HG03571 (cell line): ENCODE results near the gene KRT77.
"Not testable (repeated sequence)": the region's sequence is repeated elsewhere in the genome, so short reads cannot be mapped to it uniquely, and the experiment has no call there.

Source experiments
- ATAC-seq: cut with Tn5 transposase; IDR thresholded peaks from one replicate; pipeline ENCODE4 v1.9.1; 2021; ENCODE audit not compliant: unreplicated experiment

KRT77 gene

GRCh38 chr12:52677671-52678070, 25.7 kb downstream of the KRT77 start:
- no peak for ATAC-seq

DNA sequence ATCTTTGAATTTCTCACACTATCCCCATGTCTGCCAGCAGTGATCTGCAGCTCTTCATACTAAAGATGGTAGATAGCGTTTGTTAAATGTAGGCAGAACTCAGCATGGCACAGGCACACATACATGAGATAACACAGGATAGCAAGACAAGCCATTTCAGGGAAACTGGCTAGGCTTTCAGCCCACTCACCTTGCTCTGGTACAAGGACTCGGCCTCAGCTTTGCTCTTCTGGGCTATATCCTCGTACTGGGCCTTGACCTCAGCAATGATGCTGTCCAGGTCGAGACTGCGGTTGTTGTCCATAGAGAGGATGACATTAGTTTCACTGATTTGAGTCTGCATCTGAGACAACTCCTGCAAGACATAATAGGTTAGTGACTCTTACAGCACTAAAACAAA, 26.2 kb downstream of the KRT77 start:
- no peak for ATAC-seq

GRCh38 chr12:52676163-52676562, 27.2 kb downstream of the KRT77 start:
- no peak for ATAC-seq

DNA sequence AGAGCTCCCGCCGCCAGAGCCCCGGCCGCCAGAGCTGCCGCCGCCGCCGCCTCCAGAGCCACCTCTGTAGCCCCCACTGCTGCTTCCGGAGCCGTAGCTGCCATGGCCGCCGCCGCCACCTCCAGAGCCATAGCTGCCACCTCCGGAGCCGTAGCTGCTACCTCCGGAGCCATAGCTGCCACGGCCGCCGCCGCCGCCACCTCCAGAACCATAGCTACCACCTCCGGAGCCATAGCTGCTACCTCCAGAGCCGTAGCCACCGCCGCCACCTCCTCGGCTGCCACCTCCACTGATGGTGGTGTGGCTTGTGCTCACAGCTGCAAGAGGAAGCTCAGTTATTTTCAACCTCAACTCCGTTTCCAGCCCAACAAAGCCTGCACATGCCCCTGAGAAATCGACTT, 28.0 kb downstream of the KRT77 start:
- no peak for ATAC-seq

GRCh38 chr12:52674433-52674775, 28.9 kb downstream of the KRT77 start:
- ATAC-seq, result no peak

- ATAC-seq, result no peak
These were observed 29.5 kb downstream of the KRT77 start for GRCh38 chr12:52673713-52674432.

DNA sequence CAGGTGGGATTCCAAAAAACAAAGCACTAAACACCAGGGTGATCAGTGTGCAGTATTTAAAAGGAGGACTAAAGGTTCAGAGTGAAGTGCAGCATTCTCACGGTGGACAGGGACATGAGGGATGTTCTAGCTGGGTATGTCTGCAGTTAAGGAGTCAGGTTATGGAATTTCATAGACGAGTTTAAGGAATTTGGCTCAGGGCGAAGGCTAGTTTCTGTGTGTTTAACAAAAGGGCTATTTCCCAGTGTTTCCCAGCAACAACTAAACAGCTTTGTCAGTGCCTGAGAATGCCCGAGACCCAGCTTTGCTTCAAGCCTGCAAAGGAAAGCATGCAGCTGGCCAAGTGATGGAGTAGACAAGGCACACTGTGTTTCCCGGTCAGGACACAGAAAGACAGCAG, 30.1 kb downstream of the KRT77 start:
- ATAC-seq, result no peak

- ATAC-seq, result no peak
These were observed 30.9 kb downstream of the KRT77 start for GRCh38 chr12:52672321-52672933.

- ATAC-seq, result no peak
These were observed 32.4 kb downstream of the KRT77 start for GRCh38 chr12:52670961-52671360.

DNA sequence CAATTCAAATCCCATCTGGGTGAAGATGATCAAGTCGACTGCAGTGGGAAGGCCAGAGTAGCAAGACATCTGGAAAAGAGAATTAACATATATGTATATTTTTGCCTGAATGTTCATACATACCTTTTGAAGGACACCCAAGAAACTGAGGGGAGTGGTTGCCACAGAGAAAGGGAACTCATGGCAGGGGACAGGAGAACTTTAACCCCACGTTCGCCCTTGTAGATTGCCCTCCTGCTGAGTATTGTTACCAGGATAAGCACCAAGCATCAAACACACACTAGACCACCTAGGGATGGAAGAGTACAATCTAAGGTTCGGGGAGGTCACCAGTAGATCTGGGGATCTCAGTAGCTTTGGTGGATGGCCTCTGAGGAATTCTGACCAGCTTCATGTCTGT, 32.8 kb downstream of the KRT77 start:
- ATAC-seq, result no peak

DNA sequence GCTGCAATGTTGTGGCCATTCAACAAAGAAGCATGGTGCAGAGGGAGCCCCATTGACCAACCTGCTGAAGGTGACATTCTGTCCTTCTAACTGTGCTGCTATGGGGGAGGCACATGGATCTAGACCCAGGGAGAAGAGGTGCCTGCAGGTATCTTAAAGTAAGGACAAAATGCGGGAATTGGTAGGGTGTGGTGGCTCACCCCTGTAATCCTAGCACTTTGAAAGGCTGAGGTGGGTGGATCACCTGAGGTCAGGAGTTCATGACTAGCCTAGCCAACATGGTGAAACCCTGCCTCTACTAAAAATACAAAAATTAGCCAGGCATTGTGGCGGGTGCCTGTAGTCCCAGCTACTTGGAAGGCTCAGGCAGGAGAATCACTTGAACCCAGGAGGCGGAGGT, 33.4 kb downstream of the KRT77 start:
- ATAC-seq, result not testable (repeated sequence)

GRCh38 chr12:52669426-52669825, 33.9 kb downstream of the KRT77 start:
- no peak for ATAC-seq

DNA sequence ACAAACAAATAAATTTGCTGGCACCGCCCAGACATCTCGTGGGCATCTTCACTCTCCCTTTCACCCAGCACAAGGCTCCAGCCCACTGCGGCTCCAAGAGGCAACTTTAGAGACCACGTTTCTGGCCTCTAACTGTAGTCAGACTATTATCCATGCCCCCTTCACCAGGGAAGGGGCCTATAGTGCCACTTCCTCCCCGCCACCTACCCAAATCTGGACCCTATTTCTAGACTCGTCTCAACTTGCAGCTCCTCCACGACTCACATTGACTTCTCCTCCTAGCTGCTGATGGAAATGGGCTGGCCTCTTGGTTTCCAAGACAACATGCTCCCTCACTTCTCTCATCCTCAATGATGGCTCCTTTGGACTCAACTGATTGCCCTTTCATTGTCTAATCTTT, 35.4 kb downstream of the KRT77 start:
- no peak for ATAC-seq

DNA sequence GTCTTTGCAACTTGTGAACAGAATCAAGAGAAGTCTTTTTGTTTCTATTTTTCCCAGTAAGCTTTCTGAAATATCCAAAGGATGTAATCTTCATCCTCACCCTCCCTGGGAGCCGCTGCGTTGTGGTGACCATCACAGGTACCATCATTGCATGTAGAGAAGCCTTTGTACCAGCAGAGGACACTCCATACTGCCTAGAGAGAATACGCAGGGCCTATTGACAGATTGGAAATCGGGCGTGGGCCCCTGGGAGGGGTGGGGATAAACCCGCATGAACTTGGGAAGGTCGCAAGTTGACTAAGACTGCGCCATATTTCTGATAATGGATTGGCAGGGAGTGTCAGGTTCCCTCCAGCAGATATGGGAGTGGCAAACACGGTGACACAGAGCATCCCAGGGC, 35.8 kb downstream of the KRT77 start:
- ATAC-seq, result no peak

GRCh38 chr12:52666471-52666870, 36.9 kb downstream of the KRT77 start:
- ATAC-seq, result no peak

GRCh38 chr12:52663420-52663819, 39.9 kb downstream of the KRT77 start:
- ATAC-seq, result no peak

DNA sequence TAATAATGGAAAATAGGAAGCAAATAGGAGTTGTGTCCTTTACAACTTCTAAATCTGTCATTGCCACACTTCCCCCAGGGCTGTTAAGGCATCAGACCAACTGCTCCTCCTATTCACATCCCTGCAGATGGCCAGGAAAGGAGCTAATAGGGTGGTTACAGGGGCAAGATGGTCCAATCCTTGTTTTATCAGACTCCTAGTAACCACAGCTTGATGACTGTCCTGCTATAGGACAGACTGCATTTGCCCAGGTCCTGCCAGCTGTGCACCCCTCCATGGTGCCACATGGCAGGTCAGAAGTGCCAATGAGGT, 40.5 kb downstream of the KRT77 start:
- no peak for ATAC-seq

GRCh38 chr12:52662093-52662917, 41.0 kb downstream of the KRT77 start:
- ATAC-seq, result no peak

- no peak for ATAC-seq
These were observed 41.7 kb downstream of the KRT77 start for GRCh38 chr12:52661668-52662067.

DNA sequence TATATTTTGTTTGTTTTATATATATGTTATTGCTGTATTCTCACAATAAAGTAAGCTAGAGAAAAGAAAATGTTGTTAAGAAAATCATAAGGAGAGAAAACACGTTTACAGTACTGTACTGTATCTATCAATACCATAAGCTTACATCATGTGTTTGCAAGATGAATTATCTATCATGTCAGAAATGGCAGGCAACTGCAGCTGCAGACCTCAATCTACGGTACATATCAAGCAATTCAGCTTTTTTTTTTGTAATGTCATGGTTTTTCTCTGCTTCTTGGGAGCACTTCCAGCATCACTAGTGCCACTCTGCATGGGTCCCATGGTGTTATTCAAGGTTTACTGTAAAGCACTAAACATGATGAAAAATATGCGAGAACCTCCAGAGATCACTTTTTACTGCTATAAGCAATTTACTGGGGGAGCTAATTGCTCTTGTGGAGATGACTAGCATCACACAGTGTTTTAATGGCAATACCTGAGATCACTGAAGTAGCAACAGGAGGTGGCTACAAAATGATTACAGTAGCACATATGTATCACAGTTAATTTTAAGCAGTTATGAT, 42.3 kb downstream of the KRT77 start:
- no peak for ATAC-seq

DNA sequence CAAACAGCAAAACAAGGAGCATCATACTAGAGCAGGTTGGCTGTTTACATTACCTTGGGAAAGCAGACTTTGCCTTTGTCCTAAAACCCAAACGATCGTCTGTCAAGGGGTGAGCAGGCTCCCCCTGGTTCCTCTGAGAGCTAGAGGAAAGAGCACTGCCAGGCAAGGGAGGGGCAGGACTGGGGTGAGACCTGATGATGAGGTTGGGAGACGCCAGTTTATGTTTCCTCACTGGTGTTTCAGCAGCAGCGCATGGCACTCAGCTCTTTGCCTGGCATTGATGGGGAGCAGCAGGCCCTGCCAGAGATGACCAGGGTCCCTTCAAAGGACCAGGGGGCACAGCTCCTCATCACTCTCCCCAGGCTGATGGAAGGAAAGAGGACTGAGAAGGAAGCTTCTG, 43.4 kb downstream of the KRT77 start:
- ATAC-seq, result no peak

DNA sequence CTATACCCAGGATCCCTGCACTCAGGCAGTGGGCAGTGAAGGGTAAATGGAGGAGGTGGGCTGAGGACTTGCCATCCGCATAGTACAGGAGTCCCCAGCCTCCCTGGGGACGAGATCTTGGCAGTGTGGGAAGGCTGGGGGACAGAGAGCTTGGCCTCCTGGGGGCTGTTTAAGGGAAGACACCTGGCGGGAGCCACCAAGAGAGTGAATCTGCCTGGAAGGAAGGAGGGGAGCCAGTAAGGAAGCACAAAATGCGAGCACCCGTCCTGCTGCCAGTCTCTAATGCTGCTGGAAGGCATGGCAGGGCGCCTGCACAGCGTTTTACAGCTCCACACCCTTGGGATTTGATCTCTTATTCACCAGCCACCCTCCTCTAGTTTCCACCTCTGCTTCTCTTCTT, 43.9 kb downstream of the KRT77 start:
- no peak for ATAC-seq
